ENCODE results near the gene SIPA1L3. TPM values are rescaled to one million over a fixed set of nuclear protein-coding genes. Genes with fewer than 3 reads are reported as not detected.

Gene SIPA1L3
- total RNA-seq, 4 donors from 2014 or later, result 50.0 to 69.8 (median 53.6) TPM

DNA sequence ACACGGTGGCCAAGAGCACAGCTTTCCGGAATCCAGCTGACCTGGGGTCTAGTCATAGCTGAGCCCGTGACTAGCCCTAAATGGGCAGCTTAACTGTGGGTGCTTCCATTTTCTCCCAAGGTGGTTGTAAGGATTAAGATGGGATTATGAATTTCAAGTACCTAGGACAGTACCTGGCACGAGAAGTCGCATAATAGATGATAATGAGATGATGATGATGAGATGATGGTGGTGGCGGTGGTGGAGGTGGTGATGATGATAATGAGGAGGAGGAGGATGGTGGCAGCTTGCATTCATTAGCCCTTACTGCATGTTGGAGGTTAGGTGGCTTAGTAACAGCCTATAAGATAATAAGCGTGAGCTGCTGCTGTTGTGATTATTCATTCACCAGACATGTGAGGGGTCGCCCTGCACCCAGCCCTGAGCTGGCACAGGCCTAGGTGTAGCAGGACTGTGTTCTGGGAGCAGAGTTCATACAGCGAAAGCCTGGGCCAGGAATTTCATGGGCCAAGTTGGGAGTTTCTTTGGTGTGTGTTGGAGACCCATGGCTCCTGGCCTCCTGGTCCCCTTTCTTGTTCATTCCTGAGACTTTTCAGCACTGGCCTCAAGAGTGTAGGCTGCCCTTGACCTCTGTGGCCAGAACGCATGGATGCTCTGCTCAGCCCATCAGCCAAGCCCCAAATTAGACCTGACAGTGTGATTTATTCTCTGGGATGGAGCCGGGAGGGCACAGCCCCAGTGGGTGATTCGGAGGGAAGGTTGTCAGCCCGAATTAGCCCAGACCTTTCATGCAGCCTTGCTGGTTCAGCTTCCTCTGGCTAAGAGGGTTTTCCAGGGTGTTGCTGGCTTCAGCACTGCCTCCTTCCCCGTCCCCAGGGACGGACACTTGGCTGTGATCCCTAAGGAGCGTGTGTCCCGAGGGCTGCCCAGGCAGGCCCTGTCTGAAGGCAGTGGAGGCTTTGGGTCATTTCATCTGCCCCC lies 128.8 kb downstream of the SIPA1L3 start:
- intact Hi-C loops (cut with DNase I; ENCODE audit: low total_unique reads), result no loop called here
- H3K4me3 ChIP-seq (ENCODE audit: low read depth, poor library complexity, severe bottlenecking), result no peak overlapping the region

GRCh38 chr19:38036707-38037611 lies 130.0 kb downstream of the SIPA1L3 start:
- no peak for TF ChIP-seq POLR2A (IDR thresholded peaks at IDR 0.05)
- no peak for TF ChIP-seq CTCF (IDR thresholded peaks at IDR 0.05)
- DNase-seq (ENCODE audit: low spot score in 2 of 2), result no peak
- H3K4me3 ChIP-seq (ENCODE audit: low read depth, poor library complexity, severe bottlenecking), result no peak overlapping the region
- WGBS, 2 donors, result 75 to 80% methylated on average over 17 to 18 of the region's 18 CpGs
- intact Hi-C loops (cut with DNase I; ENCODE audit: low total_unique reads), result no loop called here

More for the DNA sequence above, 128.8 kb downstream of the SIPA1L3 start:
- no peak for TF ChIP-seq CTCF (IDR thresholded peaks at IDR 0.05)
- TF ChIP-seq POLR2A (IDR thresholded peaks at IDR 0.05), result no peak
- WGBS, 2 donors, result 59 to 72% methylated on average over 17 of the region's 17 CpGs
- DNase-seq (ENCODE audit: low spot score in 2 of 2), result no peak

GRCh38 chr19:38039966-38040365 lies 133.0 kb downstream of the SIPA1L3 start:
- DNase-seq (ENCODE audit: low spot score in 2 of 2), result no peak
- intact Hi-C loops (cut with DNase I; ENCODE audit: low total_unique reads), result no loop called here
- no peak for TF ChIP-seq CTCF (IDR thresholded peaks at IDR 0.05)
- 87 to 90% methylated on average over 6 of the region's 6 CpGs for WGBS, 2 donors
- H3K4me3 ChIP-seq (ENCODE audit: low read depth, poor library complexity, severe bottlenecking), result no peak overlapping the region

GRCh38 chr19:38042132-38042531 lies 135.1 kb downstream of the SIPA1L3 start:
- intact Hi-C loops (cut with DNase I; ENCODE audit: low total_unique reads), result no loop called here
- no peak for DNase-seq (ENCODE audit: low spot score in 2 of 2)
- H3K4me3 ChIP-seq (ENCODE audit: low read depth, poor library complexity, severe bottlenecking), result no peak overlapping the region
- 93 to 97% methylated on average over 2 of the region's 2 CpGs for WGBS, 2 donors
- TF ChIP-seq CTCF (IDR thresholded peaks at IDR 0.05) (no peak), POLR2A (IDR thresholded peaks at IDR 0.05) (no peak)

DNA sequence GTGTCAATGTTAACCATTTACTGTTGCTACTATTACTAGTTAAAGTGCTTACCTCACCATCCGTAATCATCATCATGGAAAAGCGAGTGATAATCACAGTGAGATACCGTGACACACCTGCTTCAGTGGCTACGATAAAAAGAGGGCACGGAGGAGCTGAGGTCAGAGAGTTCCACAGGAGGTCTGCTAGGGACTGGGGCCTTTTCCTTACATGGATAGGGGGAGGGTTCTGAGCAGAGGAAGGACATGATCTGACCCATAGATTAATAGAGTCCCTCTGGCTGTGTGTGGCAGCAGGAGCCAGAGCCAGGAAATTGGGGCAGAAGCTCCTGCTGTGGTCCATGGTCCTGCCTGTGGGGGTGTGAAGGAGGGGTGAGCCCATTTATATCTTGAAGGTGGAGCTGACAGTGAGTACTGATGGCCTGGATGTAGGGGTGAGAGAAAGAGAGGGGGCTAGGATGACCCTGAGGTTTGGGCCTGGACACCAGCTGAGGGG lies 136.7 kb downstream of the SIPA1L3 start:
- no peak overlapping the region for H3K4me3 ChIP-seq (ENCODE audit: low read depth, poor library complexity, severe bottlenecking)
- intact Hi-C loops (cut with DNase I; ENCODE audit: low total_unique reads), result no loop called here
- WGBS, 2 donors, result 92 to 98% methylated on average over 5 of the region's 5 CpGs
- no peak for TF ChIP-seq CTCF (IDR thresholded peaks at IDR 0.05)
- TF ChIP-seq POLR2A (IDR thresholded peaks at IDR 0.05), result no peak
- DNase-seq (ENCODE audit: low spot score in 2 of 2), result no peak

Data from lower leg skin (tissue), 4 donors.